Gastroesophageal sphincter (tissue), 3 donors: ENCODE results near the gene HCAR1.

Experiments
- CTCF ChIP-seq, 4 experiments: fragments of 200-600 bp in 2 of 4; fragments of 450-650 bp in 2 of 4; sonication (generic) in 1 of 4; IDR thresholded peaks; one replicate each; pipeline ENCODE4 v1.5.1; 2017 to 2019; ENCODE audit warnings: antibody characterized with exemption in 4 of 4, mild to moderate bottlenecking in 2 of 4, moderate library complexity in 2 of 4
- EP300 ChIP-seq: sonication (generic); formaldehyde crosslinking; IDR thresholded peaks from one replicate; pipeline ENCODE4 v1.6.1; 2017; ENCODE audit warnings: antibody characterized with exemption, mild to moderate bottlenecking
- POLR2A ChIP-seq, 2 donors: fragments of 450-650 bp; IDR thresholded peaks; one replicate each; pipeline ENCODE4 v1.6.1; 2017; ENCODE audit warnings: antibody characterized with exemption in 2 of 2, mild to moderate bottlenecking in 2 of 2, moderate library complexity in 1 of 2
- POLR2AphosphoS5 ChIP-seq: sonication (generic); formaldehyde crosslinking; IDR thresholded peaks from one replicate; pipeline ENCODE4 v1.6.1; 2017; ENCODE audit warnings: antibody characterized with exemption

- no peak for TF ChIP-seq CTCF (IDR thresholded peaks at IDR 0.05)
- no peak for TF ChIP-seq EP300
- TF ChIP-seq POLR2A (IDR thresholded peaks at IDR 0.05), result no peak
- TF ChIP-seq POLR2AphosphoS5, result no peak
Observed at GRCh38 chr12:122740351-122740750, 9.7 kb upstream of the HCAR1 start.
